Activated T-cell treated with anti-CD3 and anti-CD28 coated beads, Interleukin-2, amount 50 U/mL, for 1 hour (primary cell): ENCODE results near the gene TPBGL.

Source experiments
- DNase-seq: peaks from one replicate; pipeline ENCODE4 v3.0.0-alpha.2; 2020

The TPBGL gene

GRCh38 chr11:75212411-75212810, 28.2 kb upstream of the TPBGL start:
- DNase-seq, result no peak

GRCh38 chr11:75214411-75214821, 26.2 kb upstream of the TPBGL start:
- DNase-seq, result peak; percentile 70

GRCh38 chr11:75214843-75215242, 25.7 kb upstream of the TPBGL start:
- DNase-seq, result no peak

- no peak for DNase-seq
Measured at GRCh38 chr11:75219869-75220268, 20.7 kb upstream of the TPBGL start.

- DNase-seq, result no peak
Measured at GRCh38 chr11:75223954-75224643, 16.5 kb upstream of the TPBGL start.

GRCh38 chr11:75225794-75226193, 14.8 kb upstream of the TPBGL start:
- DNase-seq, result no peak

GRCh38 chr11:75229466-75229865, 11.1 kb upstream of the TPBGL start:
- DNase-seq, result no peak

- no peak for DNase-seq
Measured at GRCh38 chr11:75230621-75231020, 10.0 kb upstream of the TPBGL start.

GRCh38 chr11:75233754-75234172, 6.8 kb upstream of the TPBGL start:
- DNase-seq, result no peak

- no peak for DNase-seq
Measured at GRCh38 chr11:75236062-75236461, 4.5 kb upstream of the TPBGL start.

- DNase-seq, result no peak
Measured at GRCh38 chr11:75237050-75237449, 3.5 kb upstream of the TPBGL start.

- DNase-seq, result no peak
Measured at GRCh38 chr11:75238595-75239440, 1.8 kb upstream of the TPBGL start.

- no peak for DNase-seq
Measured at GRCh38 chr11:75239531-75240290, 863 bp upstream of the TPBGL start.

- DNase-seq, result peak; percentile 95
Measured at GRCh38 chr11:75241036-75241905, 697 bp downstream of the TPBGL start.

GRCh38 chr11:75241906-75242644, 1.5 kb downstream of the TPBGL start:
- DNase-seq, result no peak

GRCh38 chr11:75242722-75243600, 2.4 kb downstream of the TPBGL start:
- DNase-seq, result no peak

GRCh38 chr11:75244052-75244814, 3.7 kb downstream of the TPBGL start:
- no peak for DNase-seq

GRCh38 chr11:75245356-75246005, 4.9 kb downstream of the TPBGL start:
- peak; percentile 16 for DNase-seq

- DNase-seq, result peak; percentile 7
Measured at GRCh38 chr11:75246006-75246670, 5.6 kb downstream of the TPBGL start.
